Measurements from ENCODE around the gene IFITM1. TPM values are rescaled to one million over a fixed set of nuclear protein-coding genes. Genes with fewer than 3 reads are reported as not detected.
A peak's percentile ranks its signal among the peaks of the same experiment; 100 is the strongest.

IFITM1 gene
- total and polyA plus RNA-seq, 9 of the 15 experiments (the other 6 are each of a cell fraction or from before 2014, with no cell fraction given): 691 to 5,579 (median 974) TPM

DNA sequence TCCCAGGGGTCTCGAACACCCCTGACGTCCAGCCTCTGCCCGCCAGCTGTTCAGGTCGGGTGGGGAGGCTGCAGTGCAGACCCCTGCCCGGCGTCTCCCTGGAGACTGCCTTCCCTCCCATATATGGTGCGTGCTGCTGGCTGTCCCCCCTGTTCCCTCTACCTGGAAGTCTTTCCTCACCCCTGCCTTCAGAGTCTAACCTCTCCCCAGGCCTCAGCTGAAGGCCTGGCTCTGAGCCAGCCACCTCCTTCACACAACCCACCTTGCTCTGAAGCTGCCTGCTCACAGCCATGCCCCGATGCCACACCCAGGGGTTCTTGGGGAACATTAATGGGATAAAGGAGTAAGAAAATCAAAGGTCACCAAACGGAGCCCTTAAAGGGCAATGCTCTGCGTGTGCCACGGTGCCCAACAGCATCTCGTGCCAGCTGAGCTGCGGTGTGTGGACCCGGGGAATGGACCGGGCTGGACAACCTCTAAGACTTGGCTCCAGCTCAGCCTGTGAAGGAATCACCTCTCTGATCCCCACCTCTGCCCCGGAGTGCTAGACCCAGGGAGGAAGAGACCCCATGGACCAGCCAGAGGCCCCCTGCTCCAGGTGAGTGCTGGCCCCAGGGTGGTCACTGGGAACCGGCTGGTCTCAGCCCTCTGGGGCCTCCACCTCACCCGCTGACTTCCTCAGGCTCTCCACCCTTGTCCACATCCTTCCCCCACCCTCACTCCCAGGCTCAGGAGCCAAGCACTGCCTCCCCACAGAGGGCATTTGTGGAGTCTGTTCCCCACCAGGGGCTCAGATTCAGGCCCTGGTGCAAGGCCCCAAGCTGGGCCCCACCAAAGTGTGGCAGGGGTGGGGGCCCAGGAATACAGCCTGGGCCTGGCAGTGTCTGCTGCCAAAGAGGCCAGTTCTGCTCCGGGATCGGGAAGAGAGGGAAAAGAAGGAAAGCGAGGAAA is 35.6 kb upstream of the IFITM1 start, which contains the start of gene NLRP6 (continued):
- TF ChIP-seq, protein P1, sequence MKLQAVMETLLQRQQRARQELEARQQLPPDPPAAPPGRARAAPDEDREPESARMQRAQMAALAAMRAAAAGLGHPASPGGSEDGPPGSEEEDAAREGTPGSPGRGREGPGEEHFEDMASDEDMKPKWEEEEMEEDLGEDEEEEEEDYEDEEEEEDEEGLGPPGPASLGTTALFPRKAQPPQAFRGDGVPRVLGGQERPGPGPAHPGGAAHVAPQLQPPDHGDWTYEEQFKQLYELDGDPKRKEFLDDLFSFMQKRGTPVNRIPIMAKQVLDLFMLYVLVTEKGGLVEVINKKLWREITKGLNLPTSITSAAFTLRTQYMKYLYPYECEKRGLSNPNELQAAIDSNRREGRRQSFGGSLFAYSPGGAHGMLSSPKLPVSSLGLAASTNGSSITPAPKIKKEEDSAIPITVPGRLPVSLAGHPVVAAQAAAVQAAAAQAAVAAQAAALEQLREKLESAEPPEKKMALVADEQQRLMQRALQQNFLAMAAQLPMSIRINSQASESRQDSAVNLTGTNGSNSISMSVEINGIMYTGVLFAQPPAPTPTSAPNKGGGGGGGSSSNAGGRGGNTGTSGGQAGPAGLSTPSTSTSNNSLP (IDR thresholded peaks at IDR 0.05; ENCODE audit: borderline replicate concordance, low read depth, low read length): no peak
- TF ChIP-seq GABPA (tag; conservative IDR thresholded peaks at IDR 0.05; ENCODE audit: low read depth): no peak
- no peak for TF ChIP-seq POLR3A (IDR thresholded peaks at IDR 0.05; ENCODE audit: borderline replicate concordance, extremely low read depth, insufficient read depth, insufficient read length)
- TF ChIP-seq CBX5 (IDR thresholded peaks at IDR 0.05; ENCODE audit: borderline replicate concordance, low read depth): no peak
- TF ChIP-seq NR2C2 (CRISPR knock-in tag; IDR thresholded peaks at IDR 0.05): no peak
- TF ChIP-seq NR2C2 (tag; IDR thresholded peaks at IDR 0.05): peak; percentile 47; the same call in 1 of the 2 replicates
- TF ChIP-seq SMAD4 (CRISPR knock-in tag; conservative IDR thresholded peaks at IDR 0.05): 0 out of 2 replicates have a peak, but pooled peaks have one; percentile 26
- TF ChIP-seq RBFOX2 (IDR thresholded peaks at IDR 0.05; ENCODE audit: low read depth, low read length): peak; percentile 52
- TF ChIP-seq CTBP1 (IDR thresholded peaks at IDR 0.05; ENCODE audit: borderline replicate concordance): 0 out of 2 replicates have a peak, but pooled peaks have one; percentile 4
- TF ChIP-seq, protein P2, sequence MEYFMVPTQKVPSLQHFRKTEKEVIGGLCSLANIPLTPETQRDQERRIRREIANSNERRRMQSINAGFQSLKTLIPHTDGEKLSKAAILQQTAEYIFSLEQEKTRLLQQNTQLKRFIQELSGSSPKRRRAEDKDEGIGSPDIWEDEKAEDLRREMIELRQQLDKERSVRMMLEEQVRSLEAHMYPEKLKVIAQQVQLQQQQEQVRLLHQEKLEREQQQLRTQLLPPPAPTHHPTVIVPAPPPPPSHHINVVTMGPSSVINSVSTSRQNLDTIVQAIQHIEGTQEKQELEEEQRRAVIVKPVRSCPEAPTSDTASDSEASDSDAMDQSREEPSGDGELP (CRISPR knock-in tag; IDR thresholded peaks at IDR 0.05; ENCODE audit: borderline replicate concordance): peak; percentile 66; the same call in 1 of the 2 replicates

All from K562 (cell line).